NCI-H1105 (cell line): ENCODE measurements around the gene WNT7A.
A peak's percentile ranks its signal among the peaks of the same experiment; 100 is the strongest.

ENCODE experiments used
- DNase-seq: peaks from one replicate; lab custom pipeline; 2025; lab: John Stamatoyannopoulos, UW

Gene WNT7A

GRCh38 chr3:13884851-13885703, 5.2 kb upstream of the WNT7A start:
- peak; percentile 23 for DNase-seq

GRCh38 chr3:13883681-13884080, 3.8 kb upstream of the WNT7A start:
- no peak for DNase-seq

GRCh38 chr3:13882876-13883275, 3.0 kb upstream of the WNT7A start:
- no peak for DNase-seq

DNA sequence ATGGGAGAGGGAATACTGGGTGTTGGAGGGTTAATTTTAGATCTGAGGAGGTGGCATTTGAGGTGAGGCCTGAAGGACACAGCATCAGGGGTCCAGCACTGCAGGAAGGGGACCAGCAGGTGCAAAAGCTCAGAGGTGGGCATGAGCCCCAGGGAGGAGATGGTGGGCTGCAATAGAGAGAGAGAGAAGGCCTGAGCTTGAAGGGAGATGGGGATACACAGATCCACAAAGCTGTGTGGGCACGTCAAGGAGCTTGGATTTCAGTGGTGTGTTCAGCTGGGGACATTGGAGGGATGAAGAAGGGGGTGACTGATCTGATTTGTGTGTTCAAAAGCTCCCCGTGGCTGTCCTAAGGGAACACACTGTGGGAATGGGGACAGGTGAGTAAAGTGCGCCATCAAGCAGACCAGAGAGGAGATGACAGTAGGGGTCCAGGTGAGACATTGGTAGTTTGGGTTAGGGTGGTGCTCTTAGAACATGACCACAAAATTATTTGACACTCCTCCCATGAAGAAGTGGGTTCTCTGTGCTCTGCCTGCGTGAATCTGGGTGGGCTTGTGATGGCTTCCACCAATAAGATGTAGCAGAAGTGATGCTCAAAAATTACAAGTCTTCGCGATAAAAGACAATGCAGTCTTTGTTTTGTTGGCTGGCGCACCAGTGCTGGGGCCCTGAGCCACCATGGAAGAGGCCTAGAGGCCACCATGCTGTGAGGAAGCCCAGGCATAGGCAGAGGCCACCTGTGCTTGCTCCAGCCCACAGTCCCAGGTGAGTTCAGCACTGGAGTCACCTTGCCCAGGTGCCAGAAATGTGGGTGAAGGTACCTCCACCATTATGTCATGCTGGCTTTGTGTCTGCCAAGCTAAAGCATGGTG, 1.9 kb upstream of the WNT7A start:
- DNase-seq, result no peak

DNA sequence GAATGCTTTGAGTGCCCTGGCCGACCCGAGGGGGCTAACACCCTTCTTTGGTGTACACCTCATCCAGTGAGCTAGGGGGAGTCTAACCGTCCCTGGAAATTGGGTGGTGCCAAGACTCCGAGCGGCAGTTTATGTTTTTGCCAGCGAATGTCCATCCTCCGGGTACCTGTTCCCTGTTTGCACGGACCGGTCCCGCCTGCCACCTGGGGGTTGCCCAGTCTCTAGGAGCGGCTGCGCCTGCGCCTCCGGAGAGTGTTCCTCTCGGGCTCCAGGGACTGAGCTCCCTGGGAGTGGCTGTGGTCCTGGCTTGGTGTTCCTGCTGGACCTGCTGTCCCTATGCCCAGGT, 913 bp upstream of the WNT7A start:
- DNase-seq, result no peak

- no peak for DNase-seq
These were observed 547 bp downstream of the WNT7A start for GRCh38 chr3:13879102-13879945.

DNA sequence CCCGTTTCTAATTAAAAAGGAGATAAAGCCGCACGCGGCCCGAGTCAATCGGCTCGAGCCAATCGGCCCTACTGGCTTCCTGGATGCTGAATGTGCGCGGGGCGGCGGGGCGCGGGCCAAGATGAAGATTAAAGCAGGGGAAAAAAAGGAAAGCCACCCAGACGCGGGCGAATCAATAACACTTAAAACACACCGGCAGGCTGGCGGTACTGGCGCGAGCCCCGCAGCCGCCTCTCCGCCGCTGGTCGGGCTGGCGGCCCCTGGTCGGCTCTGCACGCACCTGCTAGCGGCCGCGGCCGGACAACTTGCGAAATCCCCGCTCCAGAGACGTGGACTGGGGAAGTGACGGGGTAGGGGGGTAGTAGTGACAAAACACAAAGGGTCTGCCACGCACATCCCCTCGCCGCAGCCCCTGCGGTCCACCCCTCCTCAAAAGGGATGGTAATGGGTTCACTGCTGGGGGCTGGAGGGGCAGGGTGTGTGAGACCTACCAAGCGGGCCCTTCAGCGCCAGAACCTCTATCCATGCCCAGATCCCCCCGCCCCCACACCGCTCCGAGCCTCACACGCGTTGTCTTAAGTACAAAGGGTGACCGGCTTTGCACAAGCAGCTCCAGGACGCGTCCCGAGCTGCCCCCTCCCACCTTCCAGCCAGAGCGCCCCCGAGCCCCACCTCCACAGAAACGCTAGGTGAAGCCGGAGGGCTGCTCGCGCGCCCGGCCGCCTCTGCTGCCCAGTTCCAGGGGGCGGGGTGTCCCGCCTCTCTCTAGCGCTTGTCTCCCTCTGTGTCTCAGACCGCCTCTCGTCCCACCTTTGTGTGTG, 1.4 kb downstream of the WNT7A start:
- no peak for DNase-seq

DNA sequence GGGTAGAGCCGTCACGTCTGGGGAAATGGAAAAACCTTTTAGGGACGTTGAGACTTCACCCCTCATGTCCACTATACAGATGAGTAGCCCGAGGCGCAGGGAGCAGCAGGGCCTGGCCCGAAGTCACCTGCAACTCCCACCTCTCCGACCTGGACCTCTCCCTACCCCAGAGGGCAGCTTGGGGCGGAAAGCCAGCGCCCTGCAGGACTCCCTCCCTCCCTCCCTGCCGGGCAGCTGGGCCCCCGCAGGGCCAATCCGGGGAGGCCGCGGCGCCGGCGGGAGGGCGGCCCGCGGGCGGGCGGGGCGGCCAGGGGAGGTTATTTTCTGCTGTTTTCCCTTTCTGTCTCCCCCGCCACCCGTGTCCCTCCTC, 2.0 kb downstream of the WNT7A start:
- no peak for DNase-seq

GRCh38 chr3:13876451-13877100, 3.3 kb downstream of the WNT7A start:
- no peak for DNase-seq

DNA sequence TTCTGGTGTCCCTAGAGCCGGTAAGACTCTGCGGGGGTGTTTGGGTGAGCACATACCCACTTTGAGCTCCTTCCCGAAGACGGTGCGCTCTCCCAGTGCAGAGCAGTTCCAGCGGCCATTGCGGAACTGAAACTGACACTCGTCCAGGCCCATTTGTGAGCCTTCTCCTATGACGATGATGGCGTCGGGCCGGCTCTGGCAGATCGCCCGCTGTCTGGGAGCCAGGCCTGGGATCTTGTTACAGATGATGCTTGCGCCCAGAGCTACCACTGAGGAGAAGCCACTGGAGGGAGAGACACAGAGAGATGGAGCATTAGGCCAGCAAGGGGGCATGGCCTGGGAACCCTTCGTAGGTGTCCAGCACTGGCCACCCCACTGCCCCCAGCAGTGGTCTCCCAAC, 5.0 kb downstream of the WNT7A start:
- DNase-seq, result no peak

- DNase-seq, result no peak
These were observed 6.1 kb downstream of the WNT7A start for GRCh38 chr3:13873818-13874217.

DNA sequence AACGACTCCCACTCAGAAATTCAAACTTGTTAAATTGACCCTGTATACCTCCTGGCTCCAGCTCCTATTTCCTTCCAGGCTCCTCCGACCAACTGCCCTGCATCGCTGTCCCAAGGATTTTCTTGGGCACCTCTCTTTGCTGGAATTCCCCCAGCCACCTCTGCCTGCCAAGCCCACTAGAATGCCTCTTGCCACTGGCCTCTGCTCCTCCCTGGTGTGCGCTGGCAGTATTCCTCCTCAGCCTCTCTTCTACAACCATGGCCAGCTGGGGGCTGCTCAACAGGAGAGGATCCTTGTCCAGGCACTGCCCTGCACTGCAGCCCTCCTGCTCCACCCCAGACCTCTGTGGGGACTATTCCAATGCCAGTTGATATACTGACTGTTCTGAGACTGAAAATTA, 7.4 kb downstream of the WNT7A start:
- DNase-seq, result no peak

- no peak for DNase-seq
These were observed 8.1 kb downstream of the WNT7A start for GRCh38 chr3:13871791-13872190.

DNA sequence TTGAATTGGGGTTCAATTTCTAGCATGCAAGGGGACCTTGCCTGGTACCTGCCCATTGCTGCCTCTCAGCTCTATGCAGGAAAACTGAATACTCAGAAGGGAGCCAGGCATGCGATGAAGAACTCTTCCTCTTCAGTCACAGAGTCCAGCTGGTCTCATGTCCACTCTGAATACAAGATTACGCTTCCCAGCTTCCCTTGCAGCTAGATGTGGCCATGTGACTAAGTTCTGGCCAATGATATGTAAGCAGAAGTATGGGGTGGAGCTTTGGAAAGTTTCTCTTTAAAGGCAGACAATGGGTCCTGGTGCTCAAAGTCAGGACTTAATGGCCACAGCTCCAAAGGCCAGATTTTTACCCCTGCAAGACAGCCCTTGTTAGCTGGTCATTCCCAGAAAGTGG, 9.0 kb downstream of the WNT7A start:
- no peak for DNase-seq

GRCh38 chr3:13869761-13870343, 10.0 kb downstream of the WNT7A start:
- no peak for DNase-seq

GRCh38 chr3:13868844-13869724, 10.8 kb downstream of the WNT7A start:
- DNase-seq, result no peak

- no peak for DNase-seq
These were observed 12.1 kb downstream of the WNT7A start for GRCh38 chr3:13867732-13868131.

- DNase-seq, result no peak
These were observed 13.6 kb downstream of the WNT7A start for GRCh38 chr3:13866041-13866965.

DNA sequence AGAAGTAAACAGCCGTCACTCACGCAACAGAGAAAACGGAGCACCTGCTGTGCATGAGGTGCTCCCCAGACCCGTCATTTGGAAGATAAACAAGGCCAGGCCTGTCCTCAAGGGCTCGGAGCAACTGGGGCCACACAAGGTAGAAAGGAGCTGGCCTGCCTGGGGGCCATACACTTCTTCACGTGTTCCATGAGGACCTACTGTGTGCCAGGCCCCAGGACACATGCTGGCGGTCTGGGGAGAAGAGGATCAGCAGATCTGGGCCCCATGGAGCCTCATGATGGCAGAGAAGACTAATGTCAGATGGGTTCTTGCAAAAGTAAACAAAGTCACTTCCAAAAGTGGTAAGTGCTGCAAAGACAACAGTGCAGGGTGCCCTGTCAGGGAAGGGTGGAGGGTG, 14.3 kb downstream of the WNT7A start:
- no peak for DNase-seq
